HepG2 (cell line): ENCODE data around the gene FUBP3. TPM values are rescaled to one million over a fixed set of nuclear protein-coding genes. Genes with fewer than 3 reads are reported as not detected.

Experiments used
- AHR ChIP-seq: IDR thresholded peaks from 2 replicates; pipeline ENCODE4 v1.6.1; 2018; ENCODE audit warnings: missing genetic modification reagents, missing compliant biosample characterization
- ATF3 ChIP-seq: sonication (generic); formaldehyde crosslinking; IDR thresholded peaks from 2 replicates; pipeline ENCODE4 v1.4.0; 2020; ENCODE audit warnings: missing genetic modification reagents
- GFI1 ChIP-seq: sonication (generic); formaldehyde crosslinking; IDR thresholded peaks from 2 replicates; pipeline ENCODE4 v1.5.0; 2020; ENCODE audit warnings: missing genetic modification reagents, mild to moderate bottlenecking, borderline replicate concordance
- MTF1 ChIP-seq: sonication (generic); formaldehyde crosslinking; IDR thresholded peaks from 2 replicates; pipeline ENCODE4 v1.5.0; 2020; ENCODE audit warnings: missing genetic modification reagents
- NR2C2 ChIP-seq: sonication (generic); formaldehyde crosslinking; IDR thresholded peaks from 2 replicates; pipeline ENCODE4 v1.4.0; 2020; ENCODE audit warnings: missing genetic modification reagents, mild to moderate bottlenecking, moderate library complexity, borderline replicate concordance
- PAXIP1 ChIP-seq: sonication (generic); formaldehyde crosslinking; conservative IDR thresholded peaks from 2 replicates; pipeline ENCODE4 v1.4.0; 2020; ENCODE audit warnings: mild to moderate bottlenecking, missing genetic modification reagents, moderate library complexity
- PITX1 ChIP-seq: sonication (generic); formaldehyde crosslinking; IDR thresholded peaks from 2 replicates; pipeline ENCODE4 v1.5.1; 2020; ENCODE audit warnings: mild to moderate bottlenecking, missing genetic modification reagents
- RCOR2 ChIP-seq: IDR thresholded peaks from 2 replicates; pipeline ENCODE4 v1.6.1; 2016; ENCODE audit warnings: missing biosample characterization, missing genetic modification reagents
- RFXANK ChIP-seq: IDR thresholded peaks from 2 replicates; pipeline ENCODE4 v1.6.1; 2016
- SKI ChIP-seq: fragments of 450-650 bp; IDR thresholded peaks from one replicate; pipeline ENCODE4 v1.6.1; 2018; ENCODE audit warnings: mild to moderate bottlenecking; ENCODE audit not compliant: partially characterized antibody
- SNAI1 ChIP-seq: sonication (generic); formaldehyde crosslinking; IDR thresholded peaks from 2 replicates; pipeline ENCODE4 v1.5.0; 2020; ENCODE audit warnings: mild to moderate bottlenecking, missing genetic modification reagents, borderline replicate concordance
- THAP8 ChIP-seq: sonication (generic); formaldehyde crosslinking; IDR thresholded peaks from 2 replicates; pipeline ENCODE4 v1.5.1; 2020; ENCODE audit warnings: missing genetic modification reagents, mild to moderate bottlenecking, borderline replicate concordance
- ZNF431 ChIP-seq: sonication (generic); formaldehyde crosslinking; IDR thresholded peaks from 2 replicates; pipeline ENCODE4 v1.9.0; 2022; ENCODE audit warnings: missing genetic modification reagents, low read depth, mild to moderate bottlenecking, borderline replicate concordance
- ZNF460 ChIP-seq: sonication (generic); formaldehyde crosslinking; IDR thresholded peaks from 2 replicates; pipeline ENCODE4 v1.5.1; 2020; ENCODE audit warnings: missing genetic modification reagents, mild to moderate bottlenecking, borderline replicate concordance
- ZNF7 ChIP-seq: IDR thresholded peaks from 2 replicates; pipeline ENCODE4 v1.6.1; 2016; ENCODE audit warnings: missing biosample characterization, missing genetic modification reagents
- ZNF772 ChIP-seq: sonication (generic); formaldehyde crosslinking; IDR thresholded peaks from 2 replicates; pipeline ENCODE4 v1.5.0; 2020; ENCODE audit warnings: mild to moderate bottlenecking, missing genetic modification reagents
- ZNF782 ChIP-seq: sonication (generic); formaldehyde crosslinking; IDR thresholded peaks from 2 replicates; pipeline ENCODE4 v1.4.0; 2020; ENCODE audit warnings: missing genetic modification reagents, mild to moderate bottlenecking, borderline replicate concordance
- polyA plus RNA-seq, 8 experiments: library from polyadenylated mRNA; depleted of rRNA in 3 of 8; stranded (reverse) in 7 of 8; unstranded in 1 of 8; fragments of >200 nt; fragmentation: Illumina TruSeq in 4 of 8; extraction: Trizol in 4 of 8; gene quantifications; 2 replicates each; pipeline versions ENCODE4 v1.2.1 to v1.2.3, GENCODE V29; 2011 to 2016; ENCODE audit warnings: low read depth in 4 of 8, missing spikeins in 1 of 8, mixed read lengths in 1 of 8; ENCODE audit not compliant: insufficient read depth in 1 of 8
- total RNA-seq, 5 experiments: library from RNA; depleted of rRNA; stranded (reverse); fragments of >200 nt; fragmentation: Illumina TruSeq; extraction: Trizol; gene quantifications; 2 replicates each; pipeline ENCODE4 v1.2.3, GENCODE V29; 2016; ENCODE audit warnings: low read depth in 1 of 5
- TF ChIP-seq, protein P1 (sequence below): IDR thresholded peaks from 2 replicates; pipeline ENCODE4 v1.6.1; 2016; ENCODE audit warnings: low read depth, missing genetic modification reagents, missing compliant biosample characterization

The FUBP3 gene
- total and polyA plus RNA-seq, 2 of the 13 experiments (the other 11 are each of a cell fraction or from before 2014, with no cell fraction given) = 28.7 to 40.0 TPM

GRCh38 chr9:130680836-130681768 lies 101.7 kb downstream of the FUBP3 start (continued):
- TF ChIP-seq PAXIP1 (no peak), ATF3 (peak; percentile 84), MTF1 (0 out of 2 replicates have a peak, but pooled peaks have one; percentile 73), AHR (peak; percentile 80; the same call in 1 of the 2 replicates), ZNF7 (CRISPR knock-in tag) (no peak), SKI (no peak), RFXANK (no peak), NR2C2 (no peak; the same call in 1 of the 2 replicates), PITX1 (peak; percentile 32; the same call in 1 of the 2 replicates), THAP8 (CRISPR knock-in tag) (peak; percentile 59), ZNF460 (CRISPR knock-in tag) (no peak), RCOR2 (no peak), GFI1 (CRISPR knock-in tag) (peak; percentile 54; the same call in 1 of the 2 replicates), ZNF772 (peak; percentile 77; the same call in 1 of the 2 replicates), SNAI1 (CRISPR knock-in tag) (0 out of 2 replicates have a peak, but pooled peaks have one; percentile 50), ZNF431 (CRISPR knock-in tag) (no peak), ZNF782 (CRISPR knock-in tag) (no peak; the same call in 1 of the 2 replicates)
- TF ChIP-seq, protein P1, sequence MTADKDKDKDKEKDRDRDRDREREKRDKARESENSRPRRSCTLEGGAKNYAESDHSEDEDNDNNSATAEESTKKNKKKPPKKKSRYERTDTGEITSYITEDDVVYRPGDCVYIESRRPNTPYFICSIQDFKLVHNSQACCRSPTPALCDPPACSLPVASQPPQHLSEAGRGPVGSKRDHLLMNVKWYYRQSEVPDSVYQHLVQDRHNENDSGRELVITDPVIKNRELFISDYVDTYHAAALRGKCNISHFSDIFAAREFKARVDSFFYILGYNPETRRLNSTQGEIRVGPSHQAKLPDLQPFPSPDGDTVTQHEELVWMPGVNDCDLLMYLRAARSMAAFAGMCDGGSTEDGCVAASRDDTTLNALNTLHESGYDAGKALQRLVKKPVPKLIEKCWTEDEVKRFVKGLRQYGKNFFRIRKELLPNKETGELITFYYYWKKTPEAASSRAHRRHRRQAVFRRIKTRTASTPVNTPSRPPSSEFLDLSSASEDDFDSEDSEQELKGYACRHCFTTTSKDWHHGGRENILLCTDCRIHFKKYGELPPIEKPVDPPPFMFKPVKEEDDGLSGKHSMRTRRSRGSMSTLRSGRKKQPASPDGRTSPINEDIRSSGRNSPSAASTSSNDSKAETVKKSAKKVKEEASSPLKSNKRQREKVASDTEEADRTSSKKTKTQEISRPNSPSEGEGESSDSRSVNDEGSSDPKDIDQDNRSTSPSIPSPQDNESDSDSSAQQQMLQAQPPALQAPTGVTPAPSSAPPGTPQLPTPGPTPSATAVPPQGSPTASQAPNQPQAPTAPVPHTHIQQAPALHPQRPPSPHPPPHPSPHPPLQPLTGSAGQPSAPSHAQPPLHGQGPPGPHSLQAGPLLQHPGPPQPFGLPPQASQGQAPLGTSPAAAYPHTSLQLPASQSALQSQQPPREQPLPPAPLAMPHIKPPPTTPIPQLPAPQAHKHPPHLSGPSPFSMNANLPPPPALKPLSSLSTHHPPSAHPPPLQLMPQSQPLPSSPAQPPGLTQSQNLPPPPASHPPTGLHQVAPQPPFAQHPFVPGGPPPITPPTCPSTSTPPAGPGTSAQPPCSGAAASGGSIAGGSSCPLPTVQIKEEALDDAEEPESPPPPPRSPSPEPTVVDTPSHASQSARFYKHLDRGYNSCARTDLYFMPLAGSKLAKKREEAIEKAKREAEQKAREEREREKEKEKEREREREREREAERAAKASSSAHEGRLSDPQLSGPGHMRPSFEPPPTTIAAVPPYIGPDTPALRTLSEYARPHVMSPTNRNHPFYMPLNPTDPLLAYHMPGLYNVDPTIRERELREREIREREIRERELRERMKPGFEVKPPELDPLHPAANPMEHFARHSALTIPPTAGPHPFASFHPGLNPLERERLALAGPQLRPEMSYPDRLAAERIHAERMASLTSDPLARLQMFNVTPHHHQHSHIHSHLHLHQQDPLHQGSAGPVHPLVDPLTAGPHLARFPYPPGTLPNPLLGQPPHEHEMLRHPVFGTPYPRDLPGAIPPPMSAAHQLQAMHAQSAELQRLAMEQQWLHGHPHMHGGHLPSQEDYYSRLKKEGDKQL = no peak
